Left kidney (tissue), 8 donors: Measurements from ENCODE around the gene ANKRD40. TPM values are rescaled to one million over a fixed set of nuclear protein-coding genes. Genes with fewer than 3 reads are reported as not detected.
A peak's percentile ranks its signal among the peaks of the same experiment; 100 is the strongest.
"Not testable (repeated sequence)": the region's sequence is repeated elsewhere in the genome, so short reads cannot be mapped to it uniquely, and the experiment has no call there.

Experiments used
- DNase-seq: peaks from one replicate; pipeline ENCODE4 v3.0.0-alpha.2; 2013
- long read RNA-seq, 8 donors: transcript quantifications; one replicate each; lab custom pipeline, GENCODE V29; 2026
- polyA plus RNA-seq: library from polyadenylated mRNA; unstranded; fragments of 120-200 nt; gene quantifications from one replicate; pipeline ENCODE4 v1.2.1, GENCODE V29; 2013; ENCODE audit not compliant: insufficient read length

ANKRD40 gene
- polyA plus RNA-seq: 49.9 TPM
- long read RNA-seq, donor 1, full-length matches to known transcripts: 17 of 857 reads
- long read RNA-seq, donor 1, partial matches to known transcripts: 636 of 857 reads
- long read RNA-seq, donor 1, other reads (novel, unspliced or antisense): 204 of 857 reads
- long read RNA-seq, donor 2, full-length matches to known transcripts: 14 of 1,558 reads
- long read RNA-seq, donor 2, partial matches to known transcripts: 1,484 of 1,558 reads
- long read RNA-seq, donor 2, other reads (novel, unspliced or antisense): 60 of 1,558 reads
- long read RNA-seq, donor 3, full-length matches to known transcripts: 12 of 929 reads
- long read RNA-seq, donor 3, partial matches to known transcripts: 834 of 929 reads
- long read RNA-seq, donor 3, other reads (novel, unspliced or antisense): 83 of 929 reads
- long read RNA-seq, donor 4, full-length matches to known transcripts: 1 of 1 reads
- long read RNA-seq, donor 4, partial matches to known transcripts: 0 of 1 reads
- long read RNA-seq, donor 4, other reads (novel, unspliced or antisense): 0 of 1 reads
- long read RNA-seq, donor 5, full-length matches to known transcripts: 14 of 1,302 reads
- long read RNA-seq, donor 5, partial matches to known transcripts: 1,242 of 1,302 reads
- long read RNA-seq, donor 5, other reads (novel, unspliced or antisense): 46 of 1,302 reads
- long read RNA-seq, donor 6, full-length matches to known transcripts: 8 of 810 reads
- long read RNA-seq, donor 6, partial matches to known transcripts: 630 of 810 reads
- long read RNA-seq, donor 6, other reads (novel, unspliced or antisense): 172 of 810 reads
- long read RNA-seq, donor 7, full-length matches to known transcripts: 16 of 1,737 reads
- long read RNA-seq, donor 7, partial matches to known transcripts: 1,363 of 1,737 reads
- long read RNA-seq, donor 7, other reads (novel, unspliced or antisense): 358 of 1,737 reads
- long read RNA-seq, donor 8, full-length matches to known transcripts: 5 of 12 reads
- long read RNA-seq, donor 8, partial matches to known transcripts: 7 of 12 reads
- long read RNA-seq, donor 8, other reads (novel, unspliced or antisense): 0 of 12 reads

DNA sequence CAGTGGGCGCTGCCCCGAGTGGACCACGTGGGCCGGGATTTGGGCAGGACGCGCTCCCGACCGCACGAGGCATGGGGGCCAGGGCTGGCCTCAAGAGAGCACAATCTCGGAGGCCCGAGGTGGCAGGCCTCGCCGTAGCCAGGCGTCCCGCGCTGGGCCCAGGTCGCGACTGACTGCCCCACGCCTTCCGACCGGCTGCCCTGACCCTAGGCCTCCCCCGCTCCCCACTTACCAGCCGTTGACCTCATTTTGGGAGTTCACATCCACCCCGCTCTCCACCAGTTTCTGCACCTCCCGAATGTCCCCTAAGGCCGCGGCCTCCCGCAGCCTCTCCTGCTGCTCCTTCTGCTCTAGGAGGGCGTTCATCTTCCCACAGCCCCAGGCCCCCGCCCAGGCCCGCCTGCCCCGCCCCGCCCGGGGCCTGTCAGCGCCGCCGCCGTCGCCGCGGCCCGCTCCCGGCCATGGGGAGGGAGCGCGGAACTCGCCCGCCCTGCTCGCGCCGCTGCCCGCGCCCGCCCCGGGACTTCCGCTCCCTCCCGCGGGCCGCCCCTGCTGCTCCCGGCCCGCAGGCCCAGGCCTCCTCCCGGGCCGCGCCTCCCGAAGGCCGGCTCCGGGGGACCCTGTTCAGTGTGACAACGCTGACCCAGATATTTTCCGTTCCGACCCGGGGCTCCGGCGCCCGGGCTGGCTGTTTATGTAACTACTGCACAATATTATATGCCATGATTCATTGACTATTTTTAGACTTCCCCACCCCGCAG is at the start of gene ANKRD40:
ANKRD40 (minus strand) TSS at position 626 of the 761 bp plus-strand sequence; CDS start at position 366, 260 bp downstream.
- peak; percentile 86 for DNase-seq

DNA sequence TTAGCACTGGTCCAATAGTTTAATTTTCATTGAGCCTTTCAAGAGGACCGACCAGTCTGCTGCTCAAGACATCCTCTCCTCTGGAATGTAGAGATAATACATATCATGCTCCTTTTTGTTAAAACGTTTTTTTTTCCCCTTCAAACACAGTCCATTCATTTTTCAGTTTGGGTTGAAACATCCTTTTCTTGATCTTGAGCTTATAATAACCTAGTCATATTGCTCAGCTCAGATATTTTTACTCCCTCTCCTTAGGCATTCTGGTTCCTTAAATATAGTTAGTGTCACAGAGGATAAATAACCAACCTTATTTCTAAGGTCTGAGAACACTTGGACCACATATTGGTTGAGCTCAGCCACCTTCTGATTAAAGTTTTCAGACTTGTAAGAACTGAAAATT is 46.8 kb upstream of the ANKRD40 start:
- DNase-seq: no peak

GRCh38 chr17:50749245-50749644 is 41.5 kb upstream of the ANKRD40 start:
- DNase-seq: no peak

GRCh38 chr17:50745631-50746030 is 37.9 kb upstream of the ANKRD40 start:
- DNase-seq: no peak

- DNase-seq: no peak
These were observed 31.4 kb upstream of the ANKRD40 start for GRCh38 chr17:50739098-50739497.

- no peak for DNase-seq
These were observed 29.5 kb upstream of the ANKRD40 start for GRCh38 chr17:50737118-50737698.

GRCh38 chr17:50735287-50735686 is 27.6 kb upstream of the ANKRD40 start:
- DNase-seq: no peak

GRCh38 chr17:50731575-50732460 is 24.1 kb upstream of the ANKRD40 start:
- DNase-seq: no peak

- DNase-seq: no peak
These were observed 21.4 kb upstream of the ANKRD40 start for GRCh38 chr17:50728881-50729765.

- DNase-seq: no peak
These were observed 20.4 kb upstream of the ANKRD40 start for GRCh38 chr17:50728112-50728429.

DNA sequence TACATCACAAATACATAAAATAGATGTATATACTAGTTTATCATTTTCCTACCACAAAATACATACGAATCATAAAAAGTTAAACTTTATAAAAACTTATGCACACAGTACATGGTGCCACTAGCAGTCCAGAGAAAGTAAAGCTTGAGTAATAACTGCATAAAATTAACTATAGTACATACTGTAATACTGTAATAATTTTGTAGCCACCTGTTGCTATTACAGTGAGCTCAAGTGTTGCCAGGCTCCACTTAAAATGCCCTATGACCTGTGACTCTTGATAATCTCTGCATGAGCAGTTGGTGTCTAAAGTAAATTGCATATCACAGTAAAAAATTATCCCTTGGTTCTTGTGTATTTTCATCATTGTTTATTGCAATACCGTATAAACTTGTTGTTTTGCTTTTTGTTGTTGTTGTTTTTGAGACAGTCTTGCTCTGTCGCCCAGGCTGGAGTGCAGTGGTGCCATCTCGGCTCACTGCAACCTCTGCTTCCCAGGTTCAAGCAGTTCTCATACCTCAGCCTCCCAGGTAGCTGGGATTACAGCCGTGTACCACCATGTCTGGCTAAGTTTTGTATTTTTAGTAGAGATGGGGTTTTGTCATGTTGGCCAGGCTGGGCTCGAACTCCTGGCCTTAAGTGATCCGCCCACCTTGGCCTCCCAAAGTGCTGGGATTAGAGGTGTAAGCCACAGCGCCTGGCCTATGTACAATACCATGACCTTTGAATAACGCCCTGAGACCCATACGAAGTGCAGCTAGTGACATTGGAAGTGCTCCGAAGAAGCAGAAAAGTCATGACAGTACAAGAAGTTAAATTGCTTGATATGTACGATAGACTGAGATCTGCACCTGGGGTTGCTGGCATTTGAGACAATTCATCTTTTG is 18.3 kb upstream of the ANKRD40 start:
- DNase-seq: no peak

- DNase-seq: not testable (repeated sequence)
These were observed 16.9 kb upstream of the ANKRD40 start for GRCh38 chr17:50724622-50725021.

DNA sequence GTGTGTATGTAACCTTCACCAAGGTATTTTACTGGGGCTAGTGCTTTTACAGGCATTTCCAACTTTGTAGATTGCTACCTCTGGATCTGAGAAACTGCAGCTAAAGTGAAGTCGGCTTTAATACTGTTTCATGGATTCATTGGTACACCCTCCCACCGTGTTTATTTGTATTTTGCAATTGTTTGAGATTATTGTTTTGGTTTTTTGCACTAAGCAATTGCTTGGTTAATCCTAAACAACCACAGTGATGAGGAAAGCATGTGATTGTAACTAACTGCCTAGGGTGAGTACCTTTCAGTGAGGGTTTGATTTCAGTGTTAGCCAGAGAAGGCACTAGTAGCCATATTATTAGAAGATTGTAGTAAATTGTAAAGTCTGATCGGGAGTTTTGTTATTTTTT is 15.0 kb upstream of the ANKRD40 start:
- DNase-seq: no peak

DNA sequence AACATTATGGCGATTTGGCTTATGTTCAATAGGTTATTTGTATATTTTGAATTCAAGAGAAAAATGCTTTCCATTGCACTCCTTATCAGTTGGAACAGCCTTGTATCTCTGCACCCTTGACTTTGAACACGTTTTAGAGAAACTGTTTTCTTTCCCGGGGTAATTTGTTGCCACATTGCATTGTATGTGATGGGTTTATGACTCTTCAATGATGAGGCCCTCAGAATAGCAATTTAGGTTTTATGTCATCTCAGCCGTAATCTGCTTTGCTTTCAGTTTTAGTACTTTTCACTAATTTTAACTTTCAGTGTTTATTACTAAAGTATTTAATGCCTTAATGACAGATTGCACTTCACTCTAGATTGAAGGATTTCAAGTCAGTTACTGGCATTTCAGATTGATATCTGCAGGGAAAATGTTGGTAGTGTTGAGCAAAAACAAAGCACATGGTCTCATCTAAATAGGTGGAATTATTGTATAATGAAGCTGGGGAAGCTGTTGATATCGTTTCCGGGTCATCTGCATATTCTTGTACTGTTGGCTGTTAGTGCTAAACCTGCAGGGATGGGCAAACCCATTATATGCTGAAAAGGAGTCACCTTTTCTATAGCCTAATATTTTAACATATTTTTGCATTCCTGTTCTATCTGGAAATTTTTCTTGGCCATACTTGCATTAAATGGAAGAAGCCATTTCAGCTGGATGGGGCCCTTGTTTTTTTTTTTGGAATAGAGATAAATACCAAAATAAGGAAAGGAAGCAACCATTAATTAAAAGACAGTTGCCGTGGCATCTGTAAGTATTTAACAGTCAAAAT is 13.7 kb upstream of the ANKRD40 start:
- DNase-seq: no peak

- peak; percentile 21 for DNase-seq
These were observed 12.4 kb upstream of the ANKRD40 start for GRCh38 chr17:50719924-50720794.

- peak; percentile 95 for DNase-seq
These were observed 11.6 kb upstream of the ANKRD40 start, which contains the start of gene LUC7L3 for GRCh38 chr17:50719144-50719923. Gene LUC7L3, plus strand, starts transcription at chr17:50719603. Its CDS starts 130 bp downstream, at chr17:50719733.
